ENCODE results near the gene SEL1L3.

SEL1L3 gene

GRCh38 chr4:25838526-25838925, 24.3 kb downstream of the SEL1L3 start:
- Histone ChIP-seq H3K27me3 (ENCODE audit: insufficient read depth, poor library complexity, severe bottlenecking) (no peaks in the 10 kb centered on the region), H3K4me3 (replicated peaks; ENCODE audit: insufficient read depth, low read length) (no peak overlapping the region), H3K27ac (replicated peaks) (no peak overlapping the region)
- no peak for DNase-seq (ENCODE audit: low read depth in 1 of 2, low spot score in 1 of 2)
- TF ChIP-seq REST (IDR thresholded peaks at IDR 0.05; ENCODE audit: insufficient replicate concordance, low read depth) (peak; percentile 85), GABPA (IDR thresholded peaks at IDR 0.05; ENCODE audit: low read depth) (no peak)

- no peak for DNase-seq (ENCODE audit: low read depth in 1 of 2, low spot score in 1 of 2)
- no peaks in the 10 kb centered on the region for H3K27me3 ChIP-seq (ENCODE audit: insufficient read depth, poor library complexity, severe bottlenecking)
- TF ChIP-seq GABPA (IDR thresholded peaks at IDR 0.05; ENCODE audit: low read depth) (no peak), POLR2AphosphoS5 (IDR thresholded peaks at IDR 0.05; ENCODE audit: low read depth) (no peak), SPI1 (IDR thresholded peaks at IDR 0.05; ENCODE audit: borderline replicate concordance, low read depth) (no peak), CTCF (IDR thresholded peaks at IDR 0.05; ENCODE audit: insufficient read depth, low read length) (no peak), REST (IDR thresholded peaks at IDR 0.05; ENCODE audit: insufficient replicate concordance, low read depth) (no peak)
- no peak overlapping the region for H3K4me3 ChIP-seq (replicated peaks; ENCODE audit: insufficient read depth, low read length)
- H3K27ac ChIP-seq (replicated peaks): no peak overlapping the region
Measured at GRCh38 chr4:25837107-25837506, 25.7 kb downstream of the SEL1L3 start.

GRCh38 chr4:25835384-25835783, 27.4 kb downstream of the SEL1L3 start:
- Histone ChIP-seq H3K4me3 (replicated peaks; ENCODE audit: insufficient read depth, low read length) (no peak overlapping the region), H3K27ac (replicated peaks) (no peak overlapping the region), H3K27me3 (ENCODE audit: insufficient read depth, poor library complexity, severe bottlenecking) (no peaks in the 10 kb centered on the region)
- TF ChIP-seq POLR2AphosphoS5 (IDR thresholded peaks at IDR 0.05; ENCODE audit: low read depth) (no peak), REST (IDR thresholded peaks at IDR 0.05; ENCODE audit: insufficient replicate concordance, low read depth) (no peak), GABPA (IDR thresholded peaks at IDR 0.05; ENCODE audit: low read depth) (no peak), SPI1 (IDR thresholded peaks at IDR 0.05; ENCODE audit: borderline replicate concordance, low read depth) (no peak), CTCF (IDR thresholded peaks at IDR 0.05; ENCODE audit: insufficient read depth, low read length) (no peak)
- DNase-seq (ENCODE audit: low read depth in 1 of 2, low spot score in 1 of 2): no peak
